ENCODE measurements around the gene APCS. TPM values are rescaled to one million over a fixed set of nuclear protein-coding genes. Genes with fewer than 3 reads are reported as not detected.

Gene APCS
- total and polyA plus RNA-seq, 9 of the 15 experiments (the other 6 are each of a cell fraction or from before 2014, with no cell fraction given), result 0.29 TPM; not detected in 8

DNA sequence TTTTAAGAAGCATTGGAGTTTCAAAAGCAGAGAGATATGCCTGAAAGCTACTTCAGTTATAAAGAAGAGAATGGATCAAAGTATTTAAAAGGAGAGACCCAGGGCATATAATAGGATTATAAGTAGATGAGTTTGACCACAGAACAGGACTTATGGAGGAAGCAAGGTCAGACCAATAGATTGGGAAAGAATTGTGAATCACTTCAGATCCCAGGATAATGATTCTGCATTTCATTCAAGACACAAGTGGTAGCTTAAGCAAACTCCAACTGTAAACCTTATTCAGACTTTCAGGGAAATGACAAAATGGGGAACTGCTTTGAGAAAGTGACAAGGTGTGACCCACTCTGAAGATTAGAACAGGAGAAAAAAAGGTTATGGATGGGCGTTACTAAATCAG, 32.9 kb upstream of the APCS start:
- Histone ChIP-seq H2AFZ (ENCODE audit: low read depth, low read length) (no peak overlapping the region), H3K4me1 (replicated peaks in 1 of 2; ENCODE audit: control insufficient read depth in 2 of 2, insufficient read depth in 2 of 2, low read length in 2 of 2) (no peaks in the 10 kb centered on the region), H3K27me3 (ENCODE audit: control insufficient read depth in 2 of 2, insufficient read depth in 2 of 2, low read length in 2 of 2) (no peaks in the 10 kb centered on the region), H3K36me3 (ENCODE audit: control insufficient read depth, insufficient read depth, low read length) (no peaks in the 10 kb centered on the region), H3K27ac (ENCODE audit: extremely low read depth, low read depth, low read length) (no peak overlapping the region), H3K4me2 (ENCODE audit: insufficient read depth, low read length) (no peak overlapping the region), H3K9ac (ENCODE audit: insufficient read depth in 1 of 2, low read depth in 2 of 2, low read length in 2 of 2) (no peak overlapping the region), H3K79me2 (ENCODE audit: control insufficient read depth, insufficient read depth, low read length) (no peaks in the 10 kb centered on the region), H3K9me1 (ENCODE audit: control insufficient read depth, insufficient read depth, low read length) (no peaks in the 10 kb centered on the region), H4K20me1 (replicated peaks; ENCODE audit: control insufficient read depth, insufficient read depth, low read length) (no peaks in the 10 kb centered on the region), H3K4me3 (no peak overlapping the region), H3K9me3 (replicated peaks; ENCODE audit: control insufficient read depth, insufficient read depth, low read depth, low read length) (no peaks in the 10 kb centered on the region)
- ChIA-PET POLR2A (no interaction called here), CTCF (ENCODE audit: low intra/inter-chr PET ratio) (no interaction called here)
- TF ChIP-seq DPF2 (IDR thresholded peaks at IDR 0.05) (no peak), ZBED1 (IDR thresholded peaks at IDR 0.05) (no peak), NCOA6 (IDR thresholded peaks at IDR 0.05) (no peak), CCAR2 (IDR thresholded peaks at IDR 0.05; ENCODE audit: low read depth, low read length) (no peak), ZNF507 (tag; conservative IDR thresholded peaks at IDR 0.05) (no peak), FOS (IDR thresholded peaks at IDR 0.05; ENCODE audit: extremely low read depth, insufficient read length) (no peak), NUFIP1 (IDR thresholded peaks at IDR 0.05; ENCODE audit: partially characterized antibody) (no peak)
- TF ChIP-seq, protein P1, sequence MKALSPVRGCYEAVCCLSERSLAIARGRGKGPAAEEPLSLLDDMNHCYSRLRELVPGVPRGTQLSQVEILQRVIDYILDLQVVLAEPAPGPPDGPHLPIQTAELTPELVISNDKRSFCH (CRISPR knock-in tag; IDR thresholded peaks at IDR 0.05), result no peak
- TF ChIP-seq, protein P1 (tag; IDR thresholded peaks at IDR 0.05), result no peak
- in situ Hi-C loops (cut with MboI) (no loop called here), intact Hi-C loops (cut with micrococcal nuclease) (no loop called here)
- FAIRE-seq (no peak), ATAC-seq (no peak), DNase-seq (ENCODE audit: extremely low read depth in 1 of 4, low spot score in 3 of 4) (no peak)
- BruUV-seq (replicated peaks), result no TSS peak
- 0% methylated on average over 1 of the region's 1 CpG for WGBS (ENCODE audit: insufficient coverage, low coverage, missing lambda C conversion rate)

Measured in K562 (cell line).